Keratinocyte (primary cell): ENCODE measurements around the gene SH3PXD2B. TPM values are rescaled to one million over a fixed set of nuclear protein-coding genes. Genes with fewer than 3 reads are reported as not detected.

Experiments
- DNase-seq: peaks from one replicate; pipeline ENCODE4 v3.0.0-alpha.2; 2011; ENCODE audit warnings: low read depth, missing footprints, low spot score
- FAIRE-seq: peaks from 2 replicates; lab custom pipeline; 2011; peaks lifted over from hg19 to GRCh38; lab: Jason Lieb, UNC
- H2AFZ ChIP-seq: 2 replicates; pipeline ENCODE4 v1.6.0; 2012; ENCODE audit warnings: low read length, control low read depth, inconsistent platforms; ENCODE audit not compliant: control insufficient read depth
- H3K27ac ChIP-seq: 2 replicates; pipeline ENCODE4 v1.5.1; 2011; ENCODE audit warnings: low read length; ENCODE audit not compliant: control insufficient read depth, insufficient read depth
- H3K27me3 ChIP-seq: 3 replicates; pipeline ENCODE4 v1.6.0; 2011; ENCODE audit warnings: low read length; ENCODE audit not compliant: control insufficient read depth, insufficient read depth; ENCODE audit errors: extremely low read depth
- H3K36me3 ChIP-seq, 2 experiments: 2 replicates in 1 of 2; 3 replicates in 1 of 2; pipeline ENCODE4 v1.5.1; 2011; ENCODE audit warnings: low read length in 2 of 2, mild to moderate bottlenecking in 1 of 2; ENCODE audit not compliant: control insufficient read depth in 2 of 2, insufficient read depth in 2 of 2; ENCODE audit errors: extremely low read depth in 1 of 2
- H3K4me1 ChIP-seq: 3 replicates; pipeline ENCODE4 v1.5.1; 2011; ENCODE audit warnings: low read length; ENCODE audit not compliant: control insufficient read depth, insufficient read depth; ENCODE audit errors: extremely low read depth
- H3K4me2 ChIP-seq: 3 replicates; pipeline ENCODE4 v1.6.0; 2011; ENCODE audit warnings: low read depth, low read length; ENCODE audit not compliant: control insufficient read depth, insufficient read depth; ENCODE audit errors: extremely low read depth
- H3K4me3 ChIP-seq, 3 experiments: fragments of 200-600 bp in 1 of 3; sonication (generic) in 1 of 3; 2 replicates in 2 of 3; 3 replicates in 1 of 3; pipeline ENCODE4 v1.5.1; 2011 to 2016; ENCODE audit warnings: low read length in 3 of 3, mild to moderate bottlenecking in 3 of 3, control low read depth in 2 of 3, inconsistent platforms in 1 of 3, low read depth in 1 of 3, mixed read lengths in 1 of 3, mixed run types in 1 of 3, moderate library complexity in 1 of 3; ENCODE audit not compliant: control insufficient read depth in 2 of 3, insufficient read depth in 2 of 3; ENCODE audit errors: extremely low read depth in 1 of 3
- H3K79me2 ChIP-seq: 2 replicates; pipeline ENCODE4 v1.6.0; 2012; ENCODE audit warnings: low read length; ENCODE audit not compliant: control insufficient read depth, insufficient read depth
- H3K9ac ChIP-seq: 3 replicates; pipeline ENCODE4 v1.6.0; 2011; ENCODE audit warnings: low read length; ENCODE audit not compliant: control insufficient read depth, insufficient read depth; ENCODE audit errors: extremely low read depth
- H3K9me1 ChIP-seq: 3 replicates; pipeline ENCODE4 v1.6.0; 2011; ENCODE audit warnings: low read length; ENCODE audit not compliant: control insufficient read depth, insufficient read depth; ENCODE audit errors: extremely low read depth
- H3K9me3 ChIP-seq: 2 replicates; pipeline ENCODE4 v1.5.1; 2012; ENCODE audit warnings: low read depth, low read length; ENCODE audit not compliant: control insufficient read depth
- H4K20me1 ChIP-seq: 3 replicates; pipeline ENCODE4 v1.6.0; 2011; ENCODE audit warnings: low read length; ENCODE audit not compliant: control insufficient read depth, insufficient read depth; ENCODE audit errors: extremely low read depth
- CTCF ChIP-seq, 3 experiments: IDR thresholded peaks in 1 of 3; conservative IDR thresholded peaks in 1 of 3; optimal IDR thresholded peaks in 1 of 3; 2 replicates in 2 of 3; 3 replicates in 1 of 3; pipeline versions ENCODE3 to v1.5.1; 2011; ENCODE audit warnings: low read length in 3 of 3, mild to moderate bottlenecking in 3 of 3, moderate library complexity in 2 of 3, control low read depth in 1 of 3, inconsistent platforms in 1 of 3; ENCODE audit not compliant: insufficient read depth in 2 of 3; ENCODE audit errors: extremely low read depth in 1 of 3
- EZH2 ChIP-seq: IDR thresholded peaks from one replicate; pipeline ENCODE4 v1.6.1; 2012; ENCODE audit warnings: inconsistent platforms, mild to moderate bottlenecking, low read length, moderate library complexity
- dilution Hi-C: fragments of 300-500 bp; cut with MboI; formaldehyde crosslinking; loops from one replicate; pipeline ENCODE4 v1.7.0; 2020; ENCODE audit warnings: low sequenced_read_pairs; ENCODE audit not compliant: extremely low pct_ligation_motif_present
- polyA plus RNA-seq, 5 experiments: library from polyadenylated mRNA; depleted of rRNA in 3 of 5; stranded (reverse) in 3 of 5; stranded (forward) in 1 of 5; unstranded in 1 of 5; fragments of >200 nt; gene quantifications; 1 replicate in 1 of 5; 2 replicates in 3 of 5; 3 replicates in 1 of 5; pipeline versions ENCODE4 v1.2.1 to v1.2.3, GENCODE V29; 2011 to 2012; ENCODE audit warnings: missing spikeins in 2 of 5, low read depth in 1 of 5, low replicate concordance in 1 of 5

Gene SH3PXD2B
- polyA plus RNA-seq, 1 donor (not counting 4 experiments of a cell fraction or from before 2014, with no cell fraction given), result 17.3 TPM

- no peak overlapping the region for H3K4me2 ChIP-seq
- dilution Hi-C loops, result no loop called here
- H3K79me2 ChIP-seq, result no peaks in the 10 kb centered on the region
Observed at GRCh38 chr5:172474293-172474692, 20.0 kb upstream of the SH3PXD2B start.

GRCh38 chr5:172473427-172473826 lies 19.1 kb upstream of the SH3PXD2B start:
- no peak overlapping the region for H3K27ac ChIP-seq
- H3K4me3 ChIP-seq, result no peak overlapping the region
- no peak overlapping the region for H2AFZ ChIP-seq
- TF ChIP-seq EZH2 (no peak), CTCF (optimal IDR thresholded peaks at IDR 0.05 in 1 of 3, IDR thresholded peaks at IDR 0.05 in 1 of 3, conservative IDR thresholded peaks at IDR 0.05 in 1 of 3; ENCODE audit: extremely low read depth in 1 of 3, insufficient read depth in 2 of 3, low read length in 3 of 3) (no peak)
- dilution Hi-C loops, result no loop called here
- H3K9me1 ChIP-seq, result no peaks in the 10 kb centered on the region
- H3K79me2 ChIP-seq, result no peaks in the 10 kb centered on the region
- H3K4me2 ChIP-seq, result no peak overlapping the region
- H3K9ac ChIP-seq, result no peak overlapping the region
- FAIRE-seq, result no peak
- DNase-seq, result no peak
- H3K4me1 ChIP-seq, result no peaks in the 10 kb centered on the region
- peaks cover 5% of the 10 kb centered on the region for H3K27me3 ChIP-seq
- no peaks in the 10 kb centered on the region for H3K9me3 ChIP-seq
- H4K20me1 ChIP-seq, result no peaks in the 10 kb centered on the region
- H3K36me3 ChIP-seq, result no peaks in the 10 kb centered on the region

More at GRCh38 chr5:172474293-172474692, 20.0 kb upstream of the SH3PXD2B start:
- no peak for TF ChIP-seq EZH2
- no peak for TF ChIP-seq CTCF (optimal IDR thresholded peaks at IDR 0.05 in 1 of 3, IDR thresholded peaks at IDR 0.05 in 1 of 3, conservative IDR thresholded peaks at IDR 0.05 in 1 of 3; ENCODE audit: extremely low read depth in 1 of 3, insufficient read depth in 2 of 3, low read length in 3 of 3)
- DNase-seq, result no peak
- Histone ChIP-seq H3K9me1 (no peaks in the 10 kb centered on the region), H3K4me1 (no peaks in the 10 kb centered on the region), H3K9ac (no peak overlapping the region), H3K27ac (no peak overlapping the region), H3K9me3 (no peaks in the 10 kb centered on the region), H3K4me3 (no peak overlapping the region), H3K36me3 (no peaks in the 10 kb centered on the region), H4K20me1 (no peaks in the 10 kb centered on the region), H2AFZ (no peak overlapping the region), H3K27me3 (peaks cover 5% of the 10 kb centered on the region)
- FAIRE-seq, result no peak
